Osteocyte (in vitro differentiated cells): ENCODE measurements around the gene FBXO41. TPM values are rescaled to one million over a fixed set of nuclear protein-coding genes. Genes with fewer than 3 reads are reported as not detected.
A peak's percentile ranks its signal among the peaks of the same experiment; 100 is the strongest.

Experiments
- DNase-seq: peaks from one replicate; pipeline ENCODE4 v3.0.0; 2021; ENCODE audit warnings: mixed read lengths; ENCODE audit not compliant: unreplicated experiment; ENCODE audit errors: extremely low spot score
- H3K27ac Mint-ChIP-seq: one replicate; pipeline ENCODE4 v1.8.0; 2021; ENCODE audit warnings: mild to moderate bottlenecking, mixed read lengths; ENCODE audit not compliant: unreplicated experiment
- H3K27me3 Mint-ChIP-seq: one replicate; pipeline ENCODE4 v1.8.0; 2021; ENCODE audit warnings: mixed read lengths; ENCODE audit not compliant: unreplicated experiment
- H3K36me3 Mint-ChIP-seq: one replicate; pipeline ENCODE4 v1.8.0; 2021; ENCODE audit warnings: mixed read lengths; ENCODE audit not compliant: unreplicated experiment
- H3K4me1 Mint-ChIP-seq: one replicate; pipeline ENCODE4 v1.8.0; 2021; ENCODE audit warnings: mixed read lengths; ENCODE audit not compliant: unreplicated experiment
- H3K4me3 Mint-ChIP-seq: one replicate; pipeline ENCODE4 v1.8.0; 2021; ENCODE audit warnings: mild to moderate bottlenecking, moderate library complexity, mixed read lengths; ENCODE audit not compliant: unreplicated experiment
- H3K9me3 Mint-ChIP-seq: one replicate; pipeline ENCODE4 v1.8.0; 2021; ENCODE audit warnings: mixed read lengths; ENCODE audit not compliant: unreplicated experiment
- CTCF ChIP-seq: fragments of 200-600 bp; sonication (generic); IDR thresholded peaks from 2 replicates; pipeline ENCODE4 v1.5.0; 2021; ENCODE audit warnings: antibody characterized with exemption, mild to moderate bottlenecking, moderate library complexity
- long read RNA-seq: library from polyadenylated mRNA; unstranded; transcript quantifications from one replicate; pipeline ENCODE4 v2.0.0, GENCODE V29; 2021
- total RNA-seq: library from RNA; stranded (reverse); gene quantifications from 2 replicates; pipeline ENCODE4 v1.2.1, GENCODE V29; 2021

FBXO41 gene
- total RNA-seq: 1.6 and 2.0 TPM in 2 replicates
- long read RNA-seq: 0 reads

GRCh38 chr2:73284296-73285158, at the start of gene FBXO41:
TSS of gene FBXO41 (minus strand) at chr2:73284478. CDS start at chr2:73269630, 14,848 bp downstream.
- Mint-ChIP-seq H3K36me3 (no peaks in the 10 kb centered on the region), H3K9me3 (no peaks in the 10 kb centered on the region), H3K27me3 (peaks cover 50% of the 10 kb centered on the region), H3K27ac (no peak within 1 kb of the TSS), H3K4me3 (peak within 1 kb of the TSS; percentile 68), H3K4me1 (peaks cover 3% of the 10 kb centered on the region)
- DNase-seq: no peak
- no peak for TF ChIP-seq CTCF

- Mint-ChIP-seq H3K9me3 (peaks cover 10% of the 10 kb centered on the region), H3K4me3 (no peak overlapping the region), H3K27ac (no peak overlapping the region), H3K36me3 (no peaks in the 10 kb centered on the region), H3K27me3 (peaks cover 62% of the 10 kb centered on the region), H3K4me1 (no peaks in the 10 kb centered on the region)
- TF ChIP-seq CTCF: no peak
- DNase-seq: no peak
Observed at GRCh38 chr2:73334045-73334444, 49.8 kb upstream of the FBXO41 start.

- no peak for DNase-seq
- Mint-ChIP-seq H3K9me3 (peaks cover 10% of the 10 kb centered on the region), H3K27ac (no peak overlapping the region), H3K36me3 (no peaks in the 10 kb centered on the region), H3K27me3 (peaks cover 62% of the 10 kb centered on the region), H3K4me3 (no peak overlapping the region), H3K4me1 (no peaks in the 10 kb centered on the region)
- no peak for TF ChIP-seq CTCF
Observed at GRCh38 chr2:73333564-73333963, 49.3 kb upstream of the FBXO41 start.

- no peaks in the 10 kb centered on the region for H3K4me1 Mint-ChIP-seq
- H3K4me3 Mint-ChIP-seq: no peak overlapping the region
- H3K27me3 Mint-ChIP-seq: peaks cover 51% of the 10 kb centered on the region
- H3K9me3 Mint-ChIP-seq: no peaks in the 10 kb centered on the region
- no peaks in the 10 kb centered on the region for H3K36me3 Mint-ChIP-seq
- H3K27ac Mint-ChIP-seq: no peak overlapping the region
- no peak for TF ChIP-seq CTCF
- no peak for DNase-seq
Observed at GRCh38 chr2:73324126-73324725, 39.9 kb upstream of the FBXO41 start.

GRCh38 chr2:73323551-73323950, 39.3 kb upstream of the FBXO41 start:
- Mint-ChIP-seq H3K4me1 (no peaks in the 10 kb centered on the region), H3K36me3 (no peaks in the 10 kb centered on the region), H3K27ac (no peak overlapping the region), H3K27me3 (peaks cover 44% of the 10 kb centered on the region), H3K9me3 (no peaks in the 10 kb centered on the region), H3K4me3 (no peak overlapping the region)
- no peak for TF ChIP-seq CTCF
- DNase-seq: no peak
